HG03135 (cell line): ENCODE results near the gene OXTR.

Experiments used
- ATAC-seq: cut with Tn5 transposase; IDR thresholded peaks from one replicate; pipeline ENCODE4 v1.9.1; 2021; ENCODE audit warnings: mild to moderate bottlenecking, moderate library complexity; ENCODE audit not compliant: unreplicated experiment

Gene OXTR

DNA sequence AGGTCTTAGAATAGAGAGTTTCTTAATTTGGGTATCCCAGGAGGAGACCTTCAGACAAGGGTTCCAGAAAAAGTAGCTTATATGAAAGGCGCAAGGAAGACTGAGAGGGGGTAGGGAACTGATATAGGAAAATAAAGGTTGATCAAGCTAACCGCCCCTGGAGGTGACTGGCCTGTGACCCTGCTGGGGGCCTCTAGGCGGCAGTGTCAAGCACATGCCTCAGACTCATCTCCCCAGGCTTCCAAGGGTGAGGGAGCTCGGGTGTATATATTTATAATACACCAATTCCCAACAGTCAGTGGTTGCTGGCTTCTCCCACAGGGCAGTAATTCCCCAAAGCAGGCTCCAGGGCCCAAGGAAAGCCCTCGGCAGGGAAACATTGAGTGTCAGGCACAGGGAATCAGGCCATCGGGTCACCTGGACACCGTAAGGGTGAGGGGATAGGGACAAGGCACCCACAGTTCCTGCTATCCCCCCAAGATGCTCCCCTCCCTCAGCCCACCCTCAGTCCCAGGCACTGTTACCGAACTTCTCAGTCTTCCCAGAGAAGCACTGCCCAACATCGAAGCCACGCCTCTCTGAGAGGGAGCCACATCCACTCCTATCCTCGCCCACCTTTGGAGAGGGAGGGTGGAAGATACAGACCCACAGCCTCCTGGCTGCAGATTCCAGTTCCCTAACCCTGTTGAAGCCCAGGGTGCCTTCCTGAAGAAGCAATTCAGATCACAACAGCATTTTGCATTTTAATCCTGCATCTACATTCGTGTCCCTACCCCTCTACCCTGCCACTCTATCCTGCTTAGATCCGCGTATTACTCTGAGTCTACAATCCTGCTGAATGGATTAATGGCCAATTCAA, 55.3 kb downstream of the OXTR start:
- no peak for ATAC-seq

DNA sequence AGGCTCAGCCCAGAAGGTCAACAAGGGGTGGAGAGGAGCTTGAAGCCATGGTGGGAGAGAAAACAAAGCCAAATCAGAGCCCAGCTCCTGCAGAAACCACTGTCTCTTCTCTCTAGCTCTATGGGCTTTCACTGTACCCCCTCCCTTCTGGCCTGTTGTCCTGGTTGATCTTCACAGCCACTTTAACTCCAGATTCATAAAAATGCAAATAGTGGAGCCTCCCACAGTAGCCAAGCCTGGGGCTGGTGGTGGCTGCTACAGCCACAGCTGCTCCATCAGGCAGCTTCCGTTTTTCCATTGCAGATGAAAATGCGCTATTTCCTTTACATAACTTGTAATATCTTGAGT, 56.5 kb downstream of the OXTR start:
- no peak for ATAC-seq

GRCh38 chr3:8712045-8712907, 57.1 kb downstream of the OXTR start:
- ATAC-seq: no peak

GRCh38 chr3:8709801-8710507, 59.5 kb downstream of the OXTR start:
- ATAC-seq: no peak

DNA sequence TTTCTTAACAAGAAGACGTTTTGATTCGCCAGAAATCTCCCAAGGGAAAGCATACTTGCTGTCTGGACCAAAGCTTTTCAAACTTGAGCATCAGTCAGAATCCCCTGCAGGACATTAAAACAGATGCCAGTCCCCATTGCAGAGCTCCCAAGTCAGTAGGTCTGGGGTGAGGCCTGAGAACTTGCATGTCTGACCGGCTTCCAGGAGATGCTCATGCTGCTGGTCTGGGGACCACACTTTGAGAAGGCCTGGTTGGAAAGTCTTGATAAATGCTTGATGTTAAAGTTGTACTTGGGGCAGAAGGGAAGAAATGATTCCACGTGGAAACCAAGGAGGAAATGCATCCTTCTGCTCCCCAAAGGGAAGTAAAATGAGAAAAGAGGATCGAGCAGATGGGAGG, 60.1 kb downstream of the OXTR start:
- ATAC-seq: no peak

DNA sequence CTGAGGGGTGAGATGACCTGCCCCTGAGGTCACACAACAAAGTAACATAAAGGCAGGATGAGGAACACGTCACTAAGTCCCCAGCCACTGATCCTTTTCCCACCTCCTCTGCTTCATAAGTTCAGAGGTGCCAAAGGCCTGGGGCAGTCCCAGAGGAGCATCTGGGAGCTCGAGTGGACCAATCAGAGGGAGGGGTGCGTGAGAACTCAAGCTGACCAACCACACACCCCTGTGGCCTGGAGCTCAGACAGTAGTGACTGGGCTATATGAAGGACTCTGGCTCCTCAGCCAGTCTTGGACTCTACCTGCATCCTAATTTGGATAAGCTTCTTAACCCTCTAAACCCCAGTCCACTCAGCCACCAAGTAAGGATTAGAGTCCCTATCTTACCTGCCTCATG, 63.8 kb downstream of the OXTR start:
- ATAC-seq: no peak

GRCh38 chr3:8702560-8702959, 66.9 kb downstream of the OXTR start:
- no peak for ATAC-seq
